DND-41 (cell line): ENCODE data around the gene RNF4.

Source experiments
- CTCF ChIP-seq: IDR thresholded peaks from 2 replicates; pipeline ENCODE4 v1.5.1; 2012; ENCODE audit warnings: borderline replicate concordance, low read length, moderate library complexity, mild to moderate bottlenecking; ENCODE audit not compliant: poor library complexity, severe bottlenecking; ENCODE audit errors: extremely low read depth
- EZH2 ChIP-seq: IDR thresholded peaks from 3 replicates; pipeline ENCODE4 v1.6.1; 2012; ENCODE audit warnings: borderline replicate concordance, low read depth, mild to moderate bottlenecking, moderate library complexity, low read length, inconsistent platforms; ENCODE audit not compliant: severe bottlenecking

- TF ChIP-seq CTCF (no peak), EZH2 (no peak)
These were observed 76.6 kb downstream of the RNF4 start for GRCh38 chr4:2545321-2546013.
